HG03045 (cell line): ENCODE data around the gene BPIFB3.
"Not testable (repeated sequence)": the region's sequence is repeated elsewhere in the genome, so short reads cannot be mapped to it uniquely, and the experiment has no call there.

Source experiments
- ATAC-seq: cut with Tn5 transposase; IDR thresholded peaks from one replicate; pipeline ENCODE4 v1.9.1; 2021; ENCODE audit warnings: mild to moderate bottlenecking, moderate library complexity; ENCODE audit not compliant: unreplicated experiment

BPIFB3 gene

DNA sequence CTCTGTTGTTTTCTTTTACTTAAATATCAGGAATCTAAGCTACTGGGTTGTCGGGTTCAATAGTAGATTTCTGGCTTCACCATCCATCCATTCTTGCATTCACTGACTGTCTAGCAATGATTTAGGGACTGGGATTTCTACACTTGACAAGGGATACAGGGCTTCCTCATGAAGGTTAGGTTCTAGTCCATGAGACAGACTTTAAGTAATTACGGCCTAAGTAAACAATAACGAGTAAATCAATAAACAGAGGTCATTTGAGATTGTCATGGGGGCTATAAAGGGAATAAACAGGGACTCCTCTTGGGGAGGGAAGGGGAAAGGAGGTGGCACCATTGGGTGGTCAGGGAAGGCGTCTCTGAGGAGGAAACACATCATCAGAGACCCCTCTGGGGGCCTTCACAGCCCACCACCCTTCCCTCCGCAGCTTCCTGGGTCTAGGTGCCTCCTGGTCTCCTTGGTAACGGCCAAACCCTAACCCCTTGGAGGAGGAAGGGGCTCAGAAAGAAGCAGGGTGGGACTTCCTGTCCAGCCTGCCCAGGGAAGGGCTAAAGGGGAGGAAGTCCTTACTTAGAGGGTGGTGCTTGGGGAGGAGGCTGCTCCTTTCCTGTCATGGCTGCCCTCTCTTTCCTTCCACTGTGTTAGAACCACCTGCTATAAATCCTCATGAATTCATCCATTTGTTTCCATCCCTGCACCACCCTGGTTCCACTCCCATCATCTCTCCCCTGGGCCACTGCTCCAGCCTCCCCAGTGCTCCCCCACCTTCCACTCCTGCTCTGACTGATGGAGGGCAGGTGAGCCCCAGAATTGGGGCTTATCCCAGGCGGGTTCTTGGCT is 59.1 kb downstream of the BPIFB3 start:
- no peak for ATAC-seq

DNA sequence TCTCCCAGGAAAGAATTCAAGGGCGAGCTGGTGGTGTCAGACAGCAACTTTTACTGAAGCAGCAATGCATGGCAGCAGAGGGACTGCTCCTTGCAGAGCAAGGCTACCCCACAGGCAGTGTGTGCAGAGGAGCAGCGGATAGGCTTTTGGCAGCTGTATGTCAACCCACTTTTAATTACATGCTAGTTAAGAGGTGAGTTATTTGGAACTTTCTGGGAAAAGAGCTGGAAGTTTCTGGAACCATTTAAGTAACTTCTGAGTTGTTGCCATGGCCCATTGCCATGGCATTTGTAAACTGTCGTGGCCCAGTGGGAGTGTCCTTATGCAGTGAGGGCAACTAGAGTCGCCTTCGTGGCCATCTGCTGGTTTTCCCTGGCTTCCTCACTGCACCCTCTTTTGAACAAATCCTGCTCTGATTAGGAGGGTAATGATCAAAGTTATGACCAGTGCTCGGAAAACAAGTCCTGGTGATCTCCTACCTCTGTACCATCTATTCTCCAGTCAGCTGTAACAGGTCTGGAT is 59.7 kb downstream of the BPIFB3 start:
- ATAC-seq, result no peak

DNA sequence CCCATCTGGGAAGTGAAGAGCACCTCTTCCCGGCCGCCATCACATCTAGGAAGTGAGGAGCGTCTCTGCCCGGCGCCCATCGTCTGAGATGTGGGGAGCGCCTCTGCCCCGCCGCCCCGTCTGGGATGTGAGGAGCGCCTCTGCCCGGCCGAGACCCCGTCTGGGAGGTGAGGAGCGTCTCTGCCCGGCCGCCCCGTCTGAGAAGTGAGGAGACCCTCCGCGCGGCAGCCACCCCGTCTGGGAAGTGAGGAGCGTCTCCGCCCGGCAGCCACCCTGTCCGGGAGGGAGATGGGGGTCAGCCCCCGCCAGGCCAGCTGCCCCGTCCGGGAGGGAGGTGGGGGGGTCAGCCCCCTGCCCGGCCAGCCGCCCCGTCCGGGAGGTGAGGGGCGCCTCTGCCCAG is 61.8 kb downstream of the BPIFB3 start:
- not testable (repeated sequence) for ATAC-seq

DNA sequence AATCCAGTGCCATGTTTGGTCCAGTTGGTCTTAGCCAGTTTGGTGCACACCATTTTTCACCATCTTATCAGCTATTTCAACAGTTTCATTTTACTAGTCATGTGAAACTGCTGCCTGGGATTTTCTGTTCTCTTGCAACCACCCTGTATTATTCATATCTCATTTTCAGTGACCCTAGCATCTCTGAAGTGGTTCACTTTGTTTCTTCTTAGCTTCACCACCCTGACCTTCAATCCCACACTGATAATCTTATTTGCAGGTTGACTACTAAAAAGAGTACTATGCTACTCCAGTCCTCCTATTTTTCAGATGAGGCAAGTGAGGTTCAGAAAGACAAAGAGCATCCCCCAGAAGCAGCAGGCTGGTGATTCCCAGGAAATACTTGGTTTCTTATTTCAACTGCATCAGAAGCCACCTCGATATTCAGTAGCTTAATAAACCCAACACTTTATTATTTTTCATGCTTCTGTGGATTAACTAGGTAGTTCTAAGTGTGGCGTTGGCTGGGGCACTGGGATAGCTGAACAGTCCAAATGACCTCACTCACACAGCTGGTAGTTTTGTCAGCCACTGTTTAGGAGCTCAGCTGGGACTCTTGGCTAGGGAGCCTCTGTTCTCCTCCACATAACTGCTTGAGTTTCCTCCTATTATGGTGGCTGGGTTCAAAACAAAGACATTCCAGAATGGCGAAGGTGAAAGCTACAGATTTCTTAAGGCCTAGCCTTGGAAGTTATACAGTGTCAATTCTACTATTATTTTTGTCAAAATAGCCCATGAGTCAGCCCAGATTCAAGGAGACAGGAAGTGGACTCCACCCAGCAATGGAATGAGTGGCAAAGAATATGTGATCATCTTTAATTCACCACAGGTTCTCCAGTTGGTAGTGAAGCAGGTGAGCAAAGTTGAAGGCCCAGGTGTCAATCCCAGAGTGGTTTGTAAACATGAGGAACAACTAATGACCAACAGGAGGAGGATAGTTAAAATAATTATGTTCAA is 66.3 kb downstream of the BPIFB3 start:
- ATAC-seq, result no peak

DNA sequence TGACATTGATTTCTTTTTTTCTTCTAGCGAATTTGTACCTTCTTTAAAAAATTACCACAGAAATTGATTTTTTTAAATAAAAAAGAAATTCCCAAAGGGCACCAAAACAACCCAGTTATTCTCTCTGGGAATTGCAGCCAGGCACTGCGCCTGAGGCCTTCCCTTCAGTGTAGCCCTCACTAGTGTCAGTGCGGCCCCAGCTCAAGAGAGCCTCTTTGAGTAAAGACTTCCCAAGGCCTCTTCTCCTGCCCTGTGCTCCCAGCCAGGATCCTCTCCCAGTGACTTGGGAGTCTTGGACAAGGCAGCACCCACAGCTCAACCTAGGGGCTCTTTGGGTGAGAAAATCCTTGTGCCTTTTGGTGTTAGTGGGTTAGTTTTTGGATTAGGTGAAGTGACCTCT is 67.2 kb downstream of the BPIFB3 start:
- ATAC-seq, result no peak

DNA sequence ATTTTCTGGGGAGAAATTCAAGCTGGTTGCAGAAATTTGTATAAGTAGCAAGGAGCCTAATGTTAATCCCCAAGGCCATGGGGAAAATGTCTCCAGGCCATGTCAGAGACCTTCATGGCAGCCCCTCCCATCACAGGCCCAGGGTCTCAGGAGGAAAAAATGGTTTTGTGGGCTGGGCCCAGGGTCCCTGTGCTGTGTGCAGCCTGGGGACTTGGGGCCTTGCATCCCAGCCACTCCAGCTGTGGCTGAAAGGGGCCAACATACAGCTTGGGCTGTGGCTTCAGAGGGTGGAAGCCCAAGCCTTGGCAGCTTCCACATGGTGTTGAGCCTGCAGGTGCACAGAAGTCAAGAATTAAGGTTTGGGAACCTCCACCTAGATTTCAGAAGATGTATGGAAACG is 68.6 kb downstream of the BPIFB3 start:
- not testable (repeated sequence) for ATAC-seq
